ENCODE data around the gene SLC22A31.

GRCh38 chr16:89222931-89223330 lies 22.6 kb upstream of the SLC22A31 start:
- no peak for TF ChIP-seq CTCF (IDR thresholded peaks at IDR 0.05)
- TF ChIP-seq EZH2phosphoT487 (IDR thresholded peaks at IDR 0.05), result no peak
